ENCODE results near the gene HSPA1A. TPM values are rescaled to one million over a fixed set of nuclear protein-coding genes. Genes with fewer than 3 reads are reported as not detected.
A peak's percentile ranks its signal among the peaks of the same experiment; 100 is the strongest.

HSPA1A gene
- total RNA-seq, 1 experiment from 2014 or later, result 51.2 TPM

GRCh38 chr6:31785475-31785874 lies 29.9 kb upstream of the HSPA1A start:
- no peak overlapping the region for H2AFZ ChIP-seq (ENCODE audit: low read length)
- no peaks in the 10 kb centered on the region for H3K23me2 ChIP-seq (ENCODE audit: insufficient read length, low read depth, low read length, poor library complexity, severe bottlenecking)
- H4K5ac ChIP-seq (ENCODE audit: insufficient read length, low read depth, low read length), result no peak overlapping the region
- no peak overlapping the region for H3K14ac ChIP-seq (ENCODE audit: insufficient read depth, low read length)
- no peaks in the 10 kb centered on the region for H3K27me3 ChIP-seq (ENCODE audit: insufficient read depth, low read length)
- Mint-ChIP-seq H3K9me3 (no peaks in the 10 kb centered on the region), H3K4me3 (no peak overlapping the region), H3K4me1 (no peaks in the 10 kb centered on the region), H3K27ac (peak overlapping the region in 1 of 3 experiments; percentile 80; a peak in 1 of 7 replicates), H3K27me3 (ENCODE audit: low read depth) (no peaks in the 10 kb centered on the region), H3K36me3 (ENCODE audit: insufficient read depth in 1 of 3, low read depth in 3 of 3) (peaks cover 39 to 71% (median 62%) of the 10 kb centered on the region in 3 experiments)
- H3T11ph ChIP-seq (ENCODE audit: low read length), result no peak overlapping the region
- no peak overlapping the region for H3K4me2 ChIP-seq (ENCODE audit: insufficient read depth, insufficient read length, low read length)
- H2BK5ac ChIP-seq (ENCODE audit: insufficient read length, low read length), result no peak overlapping the region
- no peaks in the 10 kb centered on the region for H3K9me3 ChIP-seq (ENCODE audit: control insufficient read depth, low read depth, low read length)
- no peak overlapping the region for H2BK15ac ChIP-seq (ENCODE audit: low read depth, low read length)
- H3K79me1 ChIP-seq (ENCODE audit: insufficient read depth, low read depth, low read length, poor library complexity, severe bottlenecking), result no peaks in the 10 kb centered on the region
- no peaks in the 10 kb centered on the region for H3K4me1 ChIP-seq (ENCODE audit: insufficient read depth, low read length)
- no peak for TF ChIP-seq CTCF (conservative IDR thresholded peaks at IDR 0.05)
- peaks cover 3% of the 10 kb centered on the region for H4K20me1 ChIP-seq (ENCODE audit: control insufficient read depth, insufficient read depth, insufficient read length)
- no CpG with 5 or more reads among the region's 11 CpGs for WGBS (ENCODE audit: extremely low coverage, insufficient read length, low lambda C conversion rate)
- H2BK12ac ChIP-seq (ENCODE audit: insufficient read length, low read depth, low read length), result no peak overlapping the region
- no peak overlapping the region for H3K9ac ChIP-seq (ENCODE audit: extremely low read depth, insufficient read length, low read length)
- H4K91ac ChIP-seq (ENCODE audit: insufficient read length, low read depth, low read length), result no peak overlapping the region
- H3K56ac ChIP-seq (ENCODE audit: insufficient read length, low read depth, low read length), result no peak overlapping the region
- no peaks in the 10 kb centered on the region for H3K79me2 ChIP-seq (ENCODE audit: insufficient read depth, low read length)
- H4K8ac ChIP-seq (replicated peaks; ENCODE audit: insufficient read length, low read depth, low read length), result no peak overlapping the region
- H3K18ac ChIP-seq (ENCODE audit: insufficient read length, low read depth, low read length), result no peak overlapping the region
- no peak overlapping the region for H3K23ac ChIP-seq (ENCODE audit: insufficient read length, low read depth, low read length)
- DNase-seq, result no peak
- H2BK20ac ChIP-seq (ENCODE audit: low read depth, low read length, poor library complexity, severe bottlenecking), result no peak overlapping the region
- H2AK5ac ChIP-seq (ENCODE audit: insufficient read length, low read length), result no peak overlapping the region
- H2BK120ac ChIP-seq (ENCODE audit: low read depth, low read length, poor library complexity, severe bottlenecking), result no peak overlapping the region
- H3K27ac ChIP-seq (ENCODE audit: insufficient read length, low read depth, low read length), result no peak overlapping the region
- no peak overlapping the region for H3K4ac ChIP-seq (ENCODE audit: low read depth, low read length)
